NCI-H1048 (cell line): ENCODE measurements around the gene CNTN5.

Source experiments
- DNase-seq: peaks from one replicate; lab custom pipeline; 2025; lab: John Stamatoyannopoulos, UW

The CNTN5 gene

DNA sequence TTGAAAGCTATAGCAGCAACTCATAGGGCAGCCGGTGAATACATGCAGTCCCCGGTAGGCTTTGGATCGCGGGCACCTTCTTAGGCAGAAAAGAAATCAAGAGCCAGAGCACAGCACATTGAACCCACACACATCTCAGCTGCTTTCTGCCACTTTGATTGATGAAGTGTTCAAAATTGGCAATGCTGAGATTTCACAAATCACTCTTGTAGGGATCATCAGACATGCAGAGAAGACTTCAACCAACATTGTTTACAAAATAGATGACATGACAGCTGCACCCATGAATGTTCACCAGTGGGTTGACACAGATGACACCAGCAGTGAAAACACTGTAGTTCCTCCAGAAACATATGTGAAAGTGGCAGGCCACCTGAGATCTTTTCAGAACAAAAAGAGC is 1316.1 kb downstream of the CNTN5 start:
- no peak for DNase-seq

DNA sequence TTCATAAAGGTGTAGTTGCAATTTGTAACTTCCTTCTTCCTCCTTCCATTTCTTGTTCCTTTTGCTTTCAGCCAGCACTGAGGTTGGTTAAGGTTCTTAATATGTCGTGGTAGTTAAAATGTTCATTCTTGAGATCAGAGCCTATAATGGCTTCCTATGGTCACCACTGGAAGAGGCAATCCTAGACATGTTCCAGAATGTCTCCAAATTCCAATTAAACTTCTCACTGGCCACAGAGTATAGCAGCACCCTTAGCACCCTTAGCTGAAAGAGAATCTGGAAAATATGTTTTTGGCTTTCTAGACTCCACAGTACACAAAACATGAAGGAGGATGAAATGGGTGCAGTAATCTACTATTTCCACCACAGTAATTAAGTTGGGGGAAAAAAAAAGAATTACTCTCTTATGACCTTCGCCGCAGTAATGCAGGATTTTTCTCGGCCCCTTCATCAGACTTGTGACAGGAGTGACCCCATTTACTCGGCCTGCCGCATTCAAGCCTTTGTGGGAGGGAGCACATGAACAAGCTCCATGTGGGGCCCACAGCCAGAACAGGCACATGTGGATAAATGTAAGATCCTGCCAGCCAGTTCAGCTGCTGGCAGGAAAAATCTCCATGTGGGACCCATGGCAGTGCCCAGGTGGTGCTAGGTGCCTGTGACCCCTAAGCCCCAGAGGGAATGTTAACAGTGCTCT is 1317.5 kb downstream of the CNTN5 start:
- DNase-seq: no peak

GRCh38 chr11:100340466-100341319 is 1319.9 kb downstream of the CNTN5 start:
- no peak for DNase-seq

DNA sequence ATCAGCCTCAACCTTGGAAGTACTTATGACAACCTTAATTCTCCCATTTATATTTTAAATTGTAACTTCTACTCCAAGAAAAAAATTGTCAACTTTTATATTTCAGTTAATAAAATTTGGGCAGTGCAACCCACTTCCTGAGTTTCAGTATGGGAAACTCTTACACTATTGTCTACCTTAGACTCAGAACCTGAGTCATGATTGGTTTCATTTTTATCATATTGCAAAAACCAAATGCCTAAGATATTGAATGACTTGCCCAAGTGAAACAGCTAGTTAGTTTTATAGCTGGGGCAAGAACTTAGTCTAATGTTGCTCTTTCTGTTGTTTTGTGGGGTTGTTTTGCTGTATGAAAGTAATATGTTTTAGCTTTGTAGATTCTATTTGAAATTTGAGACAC is 1332.3 kb downstream of the CNTN5 start:
- DNase-seq: no peak

DNA sequence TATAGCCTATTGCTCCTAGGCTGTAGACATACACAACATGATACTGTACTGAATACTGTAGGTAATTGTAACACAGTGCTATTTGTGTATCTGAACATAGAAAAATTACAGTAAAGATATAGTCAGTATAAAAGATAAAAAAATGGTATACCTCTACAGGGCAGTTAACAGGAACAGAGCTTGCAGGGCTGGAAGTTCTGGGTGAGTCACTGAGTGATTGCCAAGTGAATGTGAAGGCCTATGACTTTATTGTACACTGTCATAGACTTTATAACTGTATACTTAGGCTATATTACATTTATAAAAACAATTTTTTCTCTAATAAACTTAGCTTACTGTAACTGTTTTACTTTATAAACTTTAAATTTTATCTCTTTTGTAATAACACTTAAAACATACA is 1334.0 kb downstream of the CNTN5 start:
- no peak for DNase-seq

GRCh38 chr11:100356035-100356434 is 1335.3 kb downstream of the CNTN5 start:
- DNase-seq: no peak

- DNase-seq: no peak
Observed at GRCh38 chr11:100359281-100359680, 1338.5 kb downstream of the CNTN5 start.

DNA sequence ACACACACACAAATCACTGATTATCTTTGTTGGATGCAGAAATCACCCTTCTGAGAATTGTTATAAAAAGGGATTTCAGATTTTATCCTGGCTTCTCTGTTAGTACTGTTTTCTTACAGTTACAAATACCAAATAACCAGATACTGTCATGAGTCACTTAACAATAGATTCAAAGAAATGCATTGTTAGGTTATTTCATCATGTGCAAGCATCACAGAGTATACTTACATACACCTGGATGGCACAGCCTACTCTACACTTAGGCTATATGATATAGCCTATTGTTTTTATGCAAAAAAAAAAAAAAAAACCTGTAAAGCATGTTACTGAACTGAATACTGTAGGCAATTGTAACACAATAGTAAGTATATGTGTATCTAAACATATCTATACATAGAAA is 1347.1 kb downstream of the CNTN5 start:
- no peak for DNase-seq

DNA sequence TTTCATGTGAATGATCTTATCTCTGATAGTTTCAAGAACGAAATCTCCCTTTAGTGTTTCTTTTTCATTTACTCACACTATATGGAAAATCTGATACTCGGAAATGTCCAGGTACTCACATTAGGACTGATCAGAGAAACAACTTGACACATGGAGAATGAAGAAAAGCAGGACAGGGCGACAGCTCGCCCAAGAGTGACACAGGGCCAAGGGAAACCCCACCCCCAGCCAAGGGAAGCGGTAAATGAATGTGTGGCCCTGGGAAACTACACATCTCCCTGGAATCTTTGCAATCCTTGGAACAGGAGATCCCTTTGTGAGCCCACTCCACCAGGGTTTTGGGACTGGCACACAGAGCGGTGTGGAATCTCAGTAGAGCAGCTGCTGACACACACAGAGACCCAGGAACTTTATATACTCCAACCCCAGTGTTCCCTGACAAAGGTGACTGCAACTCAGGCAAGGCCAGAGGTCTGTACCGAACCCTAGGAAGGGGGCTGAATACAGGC is 1362.7 kb downstream of the CNTN5 start:
- no peak for DNase-seq

DNA sequence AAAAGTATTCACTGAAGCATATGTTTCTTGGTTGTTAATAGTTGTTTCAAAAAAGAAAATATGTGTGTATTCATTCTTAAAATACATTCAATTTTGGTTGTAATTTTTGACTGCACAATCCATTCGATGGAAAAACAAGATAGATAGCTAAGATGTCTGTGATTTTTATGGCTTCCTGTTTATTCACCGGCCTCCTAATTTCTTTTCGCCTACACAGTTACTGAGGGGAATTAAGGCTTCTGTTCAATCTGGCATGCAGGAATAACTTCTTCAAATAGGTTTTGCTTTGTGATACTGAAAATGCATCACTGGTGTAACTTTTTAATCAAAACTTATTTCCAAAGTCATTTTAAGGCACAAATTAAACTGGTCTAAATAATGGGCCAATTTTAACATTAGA is 1375.5 kb downstream of the CNTN5 start:
- no peak for DNase-seq

- DNase-seq: no peak
Observed at GRCh38 chr11:100397401-100397800, 1376.7 kb downstream of the CNTN5 start.

DNA sequence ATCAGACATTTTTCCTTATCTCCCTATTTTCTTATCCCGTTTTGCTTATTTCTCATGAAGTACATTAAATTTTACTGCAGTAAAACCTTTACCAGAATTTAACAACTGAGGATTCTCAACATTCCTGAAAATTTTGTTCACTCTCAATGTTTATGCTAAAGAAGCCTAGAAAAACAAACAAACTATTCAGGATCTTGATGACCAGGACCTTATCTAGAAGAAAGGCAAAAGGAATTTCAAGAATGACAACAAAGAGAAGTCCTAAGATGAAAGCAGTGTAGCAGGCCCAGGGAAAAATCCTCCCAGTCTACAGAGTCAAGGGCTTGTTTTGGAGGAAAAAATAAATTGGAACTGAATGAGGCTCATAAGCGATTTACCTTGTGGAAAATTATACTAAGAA is 1383.1 kb downstream of the CNTN5 start:
- no peak for DNase-seq

DNA sequence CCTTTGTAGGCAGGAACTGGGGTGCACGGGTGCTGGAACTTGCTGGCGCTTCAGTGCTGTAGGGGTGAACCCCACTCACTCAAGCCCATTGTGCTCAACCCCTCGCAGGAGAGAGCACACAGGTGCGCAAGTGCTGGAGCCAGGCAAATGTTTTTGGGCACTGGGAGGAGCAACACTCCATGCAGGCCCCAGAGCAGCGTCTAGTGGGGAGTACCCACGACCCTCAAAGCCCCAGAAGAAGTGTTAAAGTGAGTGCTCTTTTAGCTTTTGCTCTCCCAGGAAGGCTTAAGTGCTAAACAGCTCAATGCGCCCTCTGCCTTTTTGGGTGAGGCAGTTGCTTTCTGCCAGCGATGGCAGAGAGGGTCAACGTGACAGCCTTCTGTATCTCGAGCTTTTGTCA is 1384.2 kb downstream of the CNTN5 start:
- DNase-seq: no peak
